Measurements from ENCODE around the gene EFEMP1. TPM values are rescaled to one million over a fixed set of nuclear protein-coding genes. Genes with fewer than 3 reads are reported as not detected.

EFEMP1 gene
- total and polyA plus RNA-seq, 4 experiments from 2014 or later: not detected

DNA sequence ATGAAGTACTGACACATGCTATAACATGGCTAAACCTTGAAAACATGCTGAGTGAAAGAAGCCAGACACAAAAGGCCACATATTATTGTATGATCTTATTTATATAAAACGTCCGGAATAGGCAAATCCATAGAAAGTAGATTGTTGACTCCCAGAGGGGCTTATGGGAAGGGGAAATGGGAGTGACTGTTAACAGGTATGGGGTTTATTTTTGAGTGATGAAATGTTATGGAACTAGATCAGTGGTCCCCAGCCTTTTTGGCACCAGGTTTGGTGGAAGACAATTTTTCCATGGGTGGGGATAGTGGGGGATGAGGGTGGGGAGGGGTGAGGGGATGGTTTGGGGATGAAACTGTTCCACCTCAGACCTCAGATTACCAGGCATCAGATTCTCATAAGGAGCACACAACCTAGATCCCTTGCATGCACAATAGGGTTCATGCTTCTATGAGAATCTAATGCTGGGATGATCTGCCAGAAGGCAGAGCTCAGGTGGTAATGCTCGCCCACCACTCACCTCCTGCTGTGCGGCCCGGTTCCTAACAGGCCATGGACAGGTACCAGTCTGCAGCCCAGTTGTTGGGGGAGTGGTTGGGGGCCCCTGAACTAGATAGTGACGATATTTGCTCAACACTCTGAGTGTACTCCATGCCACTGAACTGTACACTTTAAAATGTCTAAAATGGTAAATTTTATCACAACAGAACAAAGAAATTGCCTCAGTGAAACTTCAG is 59.1 kb downstream of the EFEMP1 start:
- Histone ChIP-seq H3K4me3 (ENCODE audit: low read length in 2 of 2) (no peak overlapping the region), H3K27ac (ENCODE audit: low read depth, low read length) (no peak overlapping the region), H3K4me1 (ENCODE audit: insufficient read depth, low read length) (no peaks in the 10 kb centered on the region), H3K36me3 (ENCODE audit: insufficient read depth, low read length) (no peaks in the 10 kb centered on the region), H3K9me3 (ENCODE audit: control insufficient read depth in 1 of 2, low read length in 2 of 2) (no peaks in the 10 kb centered on the region), H3K27me3 (ENCODE audit: insufficient read depth, low read length) (no peaks in the 10 kb centered on the region)
- Mint-ChIP-seq H3K4me1 (no peaks in the 10 kb centered on the region), H3K9me3 (peaks cover 0 to 3% (median under 1%) of the 10 kb centered on the region in 8 donors), H3K27me3 (no peaks in the 10 kb centered on the region), H3K27ac (no peak overlapping the region), H3K4me3 (no peak overlapping the region), H3K36me3 (no peaks in the 10 kb centered on the region)
- no peak for DNase-seq
- ChIA-PET CTCF (ENCODE audit: partially characterized antibody) (no interaction called here), POLR2A (ENCODE audit: partially characterized antibody) (no interaction called here)
- intact Hi-C loops (cut with micrococcal nuclease): no loop called here

GRCh38 chr2:55862673-55863390 is 60.8 kb downstream of the EFEMP1 start:
- Histone ChIP-seq H3K4me1 (ENCODE audit: insufficient read depth, low read length) (no peaks in the 10 kb centered on the region), H3K4me3 (ENCODE audit: low read length in 2 of 2) (no peak overlapping the region)
- POLR2A ChIA-PET (ENCODE audit: partially characterized antibody): no interaction called here

GRCh38 chr2:55862246-55862645 is 61.3 kb downstream of the EFEMP1 start:
- peaks cover 0 to 3% (median under 1%) of the 10 kb centered on the region in 8 donors for H3K9me3 Mint-ChIP-seq

More at GRCh38 chr2:55862673-55863390, 60.8 kb downstream of the EFEMP1 start:
- CTCF ChIA-PET (ENCODE audit: partially characterized antibody): no interaction called here
- no peak for DNase-seq
- H3K36me3 ChIP-seq (ENCODE audit: insufficient read depth, low read length): no peaks in the 10 kb centered on the region
- no peak overlapping the region for H3K27ac Mint-ChIP-seq
- H3K36me3 Mint-ChIP-seq: no peaks in the 10 kb centered on the region
- H3K4me1 Mint-ChIP-seq: no peaks in the 10 kb centered on the region
- H3K27me3 Mint-ChIP-seq: no peaks in the 10 kb centered on the region
- H3K27me3 ChIP-seq (ENCODE audit: insufficient read depth, low read length): no peaks in the 10 kb centered on the region
- H3K9me3 Mint-ChIP-seq: peaks cover 0 to 3% (median under 1%) of the 10 kb centered on the region in 8 donors
- H3K4me3 Mint-ChIP-seq: no peak overlapping the region
- no peak overlapping the region for H3K27ac ChIP-seq (ENCODE audit: low read depth, low read length)
- intact Hi-C loops (cut with micrococcal nuclease): no loop called here
- H3K9me3 ChIP-seq (ENCODE audit: control insufficient read depth in 1 of 2, low read length in 2 of 2): no peaks in the 10 kb centered on the region

DNA sequence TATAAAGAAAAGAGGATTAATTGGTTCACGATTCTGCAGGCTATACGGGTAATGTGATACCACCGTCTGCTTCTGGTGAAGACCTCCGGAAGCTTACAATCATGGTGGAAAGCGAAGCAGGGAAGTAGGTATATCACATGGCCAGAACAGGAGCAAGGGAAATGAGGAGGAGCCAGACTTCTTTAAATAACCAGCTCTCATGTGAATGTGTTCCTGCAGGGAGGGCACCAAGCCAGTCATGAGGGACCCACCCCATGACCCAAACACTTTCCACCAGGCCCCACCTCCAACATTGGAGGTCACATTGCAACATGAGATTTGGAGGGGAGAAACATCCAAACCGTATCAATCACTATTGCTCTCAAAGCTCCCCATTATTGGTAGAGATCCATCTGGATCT is 61.8 kb downstream of the EFEMP1 start:
- H3K4me3 ChIP-seq (ENCODE audit: low read length in 2 of 2): no peak overlapping the region
- Mint-ChIP-seq H3K36me3 (no peaks in the 10 kb centered on the region), H3K4me1 (no peaks in the 10 kb centered on the region), H3K27ac (no peak overlapping the region), H3K9me3 (peaks cover 0 to 3% (median under 1%) of the 10 kb centered on the region in 8 donors), H3K4me3 (no peak overlapping the region), H3K27me3 (peaks cover 0 to 3% of the 10 kb centered on the region in 2 donors)
- DNase-seq: no peak
- POLR2A ChIA-PET (ENCODE audit: partially characterized antibody): no interaction called here
- no peaks in the 10 kb centered on the region for H3K9me3 ChIP-seq (ENCODE audit: control insufficient read depth in 1 of 2, low read length in 2 of 2)
- intact Hi-C loops (cut with micrococcal nuclease): no loop called here
- H3K4me1 ChIP-seq (ENCODE audit: insufficient read depth, low read length): no peaks in the 10 kb centered on the region
- H3K27me3 ChIP-seq (ENCODE audit: insufficient read depth, low read length): no peaks in the 10 kb centered on the region
- H3K27ac ChIP-seq (ENCODE audit: low read depth, low read length): no peak overlapping the region
- H3K36me3 ChIP-seq (ENCODE audit: insufficient read depth, low read length): no peaks in the 10 kb centered on the region
- CTCF ChIA-PET (ENCODE audit: partially characterized antibody): no interaction called here

More at GRCh38 chr2:55862246-55862645, 61.3 kb downstream of the EFEMP1 start:
- Mint-ChIP-seq H3K27ac (no peak overlapping the region), H3K27me3 (peaks cover 0 to 3% of the 10 kb centered on the region in 2 donors), H3K4me3 (no peak overlapping the region), H3K4me1 (no peaks in the 10 kb centered on the region), H3K36me3 (no peaks in the 10 kb centered on the region)
- ChIA-PET POLR2A (ENCODE audit: partially characterized antibody) (no interaction called here), CTCF (ENCODE audit: partially characterized antibody) (no interaction called here)
- intact Hi-C loops (cut with micrococcal nuclease): no loop called here
- H3K4me3 ChIP-seq (ENCODE audit: low read length in 2 of 2): no peak overlapping the region
- no peak for DNase-seq
- H3K36me3 ChIP-seq (ENCODE audit: insufficient read depth, low read length): no peaks in the 10 kb centered on the region
- no peaks in the 10 kb centered on the region for H3K4me1 ChIP-seq (ENCODE audit: insufficient read depth, low read length)
- H3K9me3 ChIP-seq (ENCODE audit: control insufficient read depth in 1 of 2, low read length in 2 of 2): no peaks in the 10 kb centered on the region
- H3K27me3 ChIP-seq (ENCODE audit: insufficient read depth, low read length): no peaks in the 10 kb centered on the region
- no peak overlapping the region for H3K27ac ChIP-seq (ENCODE audit: low read depth, low read length)

GRCh38 chr2:55860832-55861231 is 62.8 kb downstream of the EFEMP1 start:
- Histone ChIP-seq H3K4me3 (ENCODE audit: low read length in 2 of 2) (no peak overlapping the region), H3K27ac (ENCODE audit: low read depth, low read length) (no peak overlapping the region), H3K9me3 (ENCODE audit: control insufficient read depth in 1 of 2, low read length in 2 of 2) (no peaks in the 10 kb centered on the region), H3K4me1 (ENCODE audit: insufficient read depth, low read length) (no peaks in the 10 kb centered on the region), H3K27me3 (ENCODE audit: insufficient read depth, low read length) (no peaks in the 10 kb centered on the region), H3K36me3 (ENCODE audit: insufficient read depth, low read length) (no peaks in the 10 kb centered on the region)
- POLR2A ChIA-PET (ENCODE audit: partially characterized antibody): no interaction called here
- DNase-seq: no peak
- intact Hi-C loops (cut with micrococcal nuclease): no loop called here
- Mint-ChIP-seq H3K9me3 (peaks cover 0 to 3% (median under 1%) of the 10 kb centered on the region in 8 donors), H3K27ac (no peak overlapping the region), H3K4me3 (no peak overlapping the region), H3K4me1 (no peaks in the 10 kb centered on the region), H3K27me3 (peaks cover 0 to 3% of the 10 kb centered on the region in 2 donors), H3K36me3 (no peaks in the 10 kb centered on the region)
- CTCF ChIA-PET (ENCODE audit: partially characterized antibody): no interaction called here

- CTCF ChIA-PET (ENCODE audit: partially characterized antibody): no interaction called here
- Histone ChIP-seq H3K27me3 (ENCODE audit: insufficient read depth, low read length) (no peaks in the 10 kb centered on the region), H3K36me3 (ENCODE audit: insufficient read depth, low read length) (no peaks in the 10 kb centered on the region), H3K27ac (ENCODE audit: low read depth, low read length) (no peak overlapping the region), H3K4me1 (ENCODE audit: insufficient read depth, low read length) (no peaks in the 10 kb centered on the region), H3K4me3 (ENCODE audit: low read length in 2 of 2) (no peak overlapping the region), H3K9me3 (ENCODE audit: control insufficient read depth in 1 of 2, low read length in 2 of 2) (no peaks in the 10 kb centered on the region)
- DNase-seq: no peak
- intact Hi-C loops (cut with micrococcal nuclease): no loop called here
- peaks cover 0 to 2% (median 0%) of the 10 kb centered on the region in 8 donors for H3K9me3 Mint-ChIP-seq
- no peaks in the 10 kb centered on the region for H3K36me3 Mint-ChIP-seq
- H3K27ac Mint-ChIP-seq: no peak overlapping the region
- POLR2A ChIA-PET (ENCODE audit: partially characterized antibody): no interaction called here
- H3K4me3 Mint-ChIP-seq: no peak overlapping the region
- no peaks in the 10 kb centered on the region for H3K4me1 Mint-ChIP-seq
- peaks cover 0 to 3% of the 10 kb centered on the region in 2 donors for H3K27me3 Mint-ChIP-seq
Observed at GRCh38 chr2:55859875-55860274, 63.7 kb downstream of the EFEMP1 start.

DNA sequence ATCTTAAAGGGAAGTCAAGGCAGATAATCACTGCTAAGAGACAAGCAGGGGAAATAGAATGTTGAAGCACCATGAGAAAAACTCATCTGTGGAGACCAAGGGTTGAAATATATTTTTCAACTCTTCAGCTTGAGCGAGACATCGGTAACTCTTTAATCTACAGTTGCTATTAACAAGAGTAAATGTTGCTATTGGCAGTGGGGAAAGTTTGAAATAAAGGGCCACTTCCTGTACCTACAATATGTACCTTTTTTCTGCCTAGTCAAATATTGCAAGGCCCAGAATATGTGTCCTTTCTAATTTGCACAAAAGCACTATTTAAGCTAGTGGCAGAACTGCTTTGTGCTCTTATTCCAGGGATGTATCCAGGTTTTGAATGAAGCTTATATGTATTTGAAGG is 65.8 kb downstream of the EFEMP1 start:
- peaks cover 0 to 2% (median 0%) of the 10 kb centered on the region in 8 donors for H3K9me3 Mint-ChIP-seq
- H3K27me3 Mint-ChIP-seq: peaks cover 0 to 3% of the 10 kb centered on the region in 2 donors
- intact Hi-C loops (cut with micrococcal nuclease): no loop called here
- H3K27ac Mint-ChIP-seq: no peak overlapping the region
- no peak overlapping the region for H3K4me3 Mint-ChIP-seq
- no peaks in the 10 kb centered on the region for H3K36me3 Mint-ChIP-seq
- H3K4me1 Mint-ChIP-seq: no peaks in the 10 kb centered on the region
- H3K36me3 ChIP-seq (ENCODE audit: insufficient read depth, low read length): no peaks in the 10 kb centered on the region
- POLR2A ChIA-PET (ENCODE audit: partially characterized antibody): no interaction called here
- no peaks in the 10 kb centered on the region for H3K4me1 ChIP-seq (ENCODE audit: insufficient read depth, low read length)
- no peak overlapping the region for H3K27ac ChIP-seq (ENCODE audit: low read depth, low read length)
- CTCF ChIA-PET (ENCODE audit: partially characterized antibody): no interaction called here
- H3K9me3 ChIP-seq (ENCODE audit: control insufficient read depth in 1 of 2, low read length in 2 of 2): no peaks in the 10 kb centered on the region
- H3K27me3 ChIP-seq (ENCODE audit: insufficient read depth, low read length): no peaks in the 10 kb centered on the region
- no peak overlapping the region for H3K4me3 ChIP-seq (ENCODE audit: low read length in 2 of 2)
- DNase-seq: no peak

All from CD4-positive, alpha-beta memory T cell (primary cell).